GM23248 (cell line): ENCODE measurements around the gene CLIP4. TPM values are rescaled to one million over a fixed set of nuclear protein-coding genes. Genes with fewer than 3 reads are reported as not detected.

Experiments used
- DNase-seq: peaks from one replicate; pipeline ENCODE4 v3.0.0-alpha.2; 2015
- H2AFZ ChIP-seq: fragments of 200-600 bp; sonication (generic); 2 replicates; pipeline ENCODE4 v1.6.1; 2016; ENCODE audit warnings: antibody characterized with exemption
- H3F3A ChIP-seq: fragments of 200-600 bp; sonication (generic); 2 replicates; pipeline ENCODE4 v1.6.1; 2016; ENCODE audit warnings: mild to moderate bottlenecking, antibody characterized with exemption, mixed run types; ENCODE audit not compliant: insufficient read depth
- H3K27ac ChIP-seq: fragments of 200-600 bp; sonication (generic); 2 replicates; pipeline ENCODE4 v1.5.1; 2016; ENCODE audit warnings: mild to moderate bottlenecking
- H3K27me3 ChIP-seq: fragments of 200-600 bp; sonication (generic); replicated peaks from 2 replicates; pipeline ENCODE4 v1.6.1; 2016; ENCODE audit warnings: mild to moderate bottlenecking; ENCODE audit not compliant: insufficient read depth
- H3K36me3 ChIP-seq: fragments of 200-600 bp; sonication (generic); 2 replicates; pipeline ENCODE4 v1.6.1; 2016; ENCODE audit warnings: low read depth, mild to moderate bottlenecking
- H3K4me1 ChIP-seq: fragments of 200-600 bp; sonication (generic); 2 replicates; pipeline ENCODE4 v1.6.1; 2016; ENCODE audit warnings: mild to moderate bottlenecking; ENCODE audit not compliant: insufficient read depth
- H3K4me2 ChIP-seq: fragments of 200-600 bp; sonication (generic); one replicate; pipeline ENCODE4 v1.6.1; 2016; ENCODE audit warnings: mild to moderate bottlenecking; ENCODE audit not compliant: unreplicated experiment
- H3K4me3 ChIP-seq: fragments of 200-600 bp; sonication (generic); 2 replicates; pipeline ENCODE4 v1.5.1; 2016; ENCODE audit warnings: mild to moderate bottlenecking
- H3K79me2 ChIP-seq: fragments of 200-600 bp; sonication (generic); 2 replicates; pipeline ENCODE4 v1.6.1; 2016; ENCODE audit warnings: mild to moderate bottlenecking; ENCODE audit not compliant: insufficient read depth
- H3K9ac ChIP-seq: fragments of 200-600 bp; sonication (generic); 2 replicates; pipeline ENCODE4 v1.6.1; 2016; ENCODE audit warnings: mild to moderate bottlenecking
- H3K9me2 ChIP-seq: fragments of 200-600 bp; sonication (generic); 2 replicates; pipeline ENCODE4 v1.6.1; 2016; ENCODE audit warnings: mixed run types, mild to moderate bottlenecking, moderate library complexity; ENCODE audit not compliant: insufficient read depth
- H3K9me3 ChIP-seq: fragments of 200-600 bp; sonication (generic); one replicate; pipeline ENCODE4 v1.6.1; 2017; ENCODE audit warnings: low read depth
- H4K20me1 ChIP-seq: fragments of 200-600 bp; sonication (generic); 2 replicates; pipeline ENCODE4 v1.6.0; 2016; ENCODE audit not compliant: insufficient read depth
- EZH2 ChIP-seq: fragments of 200-600 bp; sonication (generic); IDR thresholded peaks from 2 replicates; pipeline ENCODE4 v1.6.1; 2018; ENCODE audit warnings: antibody characterized with exemption, mild to moderate bottlenecking; ENCODE audit not compliant: insufficient read depth, poor library complexity, severe bottlenecking
- EZH2phosphoT487 ChIP-seq: fragments of 200-600 bp; sonication (generic); IDR thresholded peaks from 2 replicates; pipeline ENCODE4 v1.6.1; 2018; ENCODE audit warnings: antibody characterized with exemption, moderate library complexity, mild to moderate bottlenecking, low read depth; ENCODE audit not compliant: insufficient read depth
- WGBS, 2 experiments: methylation state at CpG; one replicate each; pipeline ENCODE4 v1.1.6; 2015 to 2017; ENCODE audit warnings: low lambda C conversion rate in 2 of 2, low coverage in 1 of 2; ENCODE audit errors: missing lambda C conversion rate in 2 of 2; 5-methylcytosine and 5-hydroxymethylcytosine counted together
- in situ Hi-C: fragments of 300-500 bp; cut with MboI; formaldehyde crosslinking; loops from 2 replicates; pipeline ENCODE4 v1.15.0; 2020
- polyA plus RNA-seq: library from polyadenylated mRNA; unstranded; fragments of >200 nt; fragmentation: Nextera tagmentation; extraction: Ambion mirVana; gene quantifications from 2 replicates; pipeline ENCODE4 v1.2.1, GENCODE V29; 2016
- total RNA-seq: library from RNA; depleted of rRNA; stranded (reverse); fragments of >200 nt; shearing (Covaris generic); gene quantifications from 2 replicates; pipeline ENCODE4 v1.2.3, GENCODE V29; 2014

The CLIP4 gene
- total and polyA plus RNA-seq, 2 experiments from 2014 or later: 35.3 to 55.2 TPM

GRCh38 chr2:29110916-29111535 is 4.2 kb upstream of the CLIP4 start:
- Histone ChIP-seq H3K36me3 (no peaks in the 10 kb centered on the region), H4K20me1 (no peaks in the 10 kb centered on the region), H3K4me1 (peaks cover 31% of the 10 kb centered on the region), H3K4me3 (no peak overlapping the region), H3F3A (peaks cover 21% of the 10 kb centered on the region), H3K79me2 (no peaks in the 10 kb centered on the region), H3K9me2 (no peaks in the 10 kb centered on the region), H3K4me2 (no peak overlapping the region), H3K9ac (peak overlapping the region; percentile 8; the same call in 1 of the 2 replicates), H3K9me3 (no peaks in the 10 kb centered on the region), H2AFZ (peak overlapping the region; percentile 37; the same call in 1 of the 2 replicates), H3K27ac (no peak overlapping the region), H3K27me3 (no peaks in the 10 kb centered on the region)
- in situ Hi-C loops: no loop called here
- peak; percentile 60 for DNase-seq
- TF ChIP-seq EZH2phosphoT487 (no peak), EZH2 (no peak)
- WGBS, 2 experiments: 75 to 79% methylated on average over 4 of the region's 4 CpGs

GRCh38 chr2:29112379-29112778 is 2.8 kb upstream of the CLIP4 start:
- Histone ChIP-seq H3K4me2 (no peak overlapping the region), H3F3A (peaks cover 35% of the 10 kb centered on the region), H2AFZ (no peak overlapping the region), H3K79me2 (peaks cover 10% of the 10 kb centered on the region), H3K27ac (no peak overlapping the region), H4K20me1 (no peaks in the 10 kb centered on the region), H3K4me1 (peaks cover 39% of the 10 kb centered on the region), H3K9ac (no peak overlapping the region), H3K9me3 (no peaks in the 10 kb centered on the region), H3K27me3 (no peaks in the 10 kb centered on the region), H3K36me3 (no peaks in the 10 kb centered on the region), H3K9me2 (no peaks in the 10 kb centered on the region), H3K4me3 (no peak overlapping the region)
- in situ Hi-C loops: no loop called here
- no peak for DNase-seq
- TF ChIP-seq EZH2phosphoT487: no peak
- TF ChIP-seq EZH2: no peak

GRCh38 chr2:29113027-29113686 is 2.1 kb upstream of the CLIP4 start:
- 84 to 85% methylated on average over 5 of the region's 5 CpGs for WGBS, 2 experiments
- Histone ChIP-seq H3F3A (peaks cover 43% of the 10 kb centered on the region), H3K4me3 (no peak overlapping the region), H2AFZ (0 out of 2 replicates have a peak overlapping the region, but pooled peaks have one; percentile 90), H4K20me1 (no peaks in the 10 kb centered on the region), H3K9me2 (no peaks in the 10 kb centered on the region), H3K9me3 (no peaks in the 10 kb centered on the region), H3K4me2 (no peak overlapping the region), H3K36me3 (no peaks in the 10 kb centered on the region), H3K27me3 (no peaks in the 10 kb centered on the region), H3K4me1 (peaks cover 42% of the 10 kb centered on the region), H3K27ac (peak overlapping the region; percentile 88), H3K9ac (peak overlapping the region; percentile 93; the same call in 1 of the 2 replicates), H3K79me2 (peaks cover 18% of the 10 kb centered on the region)
- in situ Hi-C loops: no loop called here
- DNase-seq: peak; percentile 59
- TF ChIP-seq EZH2phosphoT487 (no peak), EZH2 (no peak)

- Histone ChIP-seq H3F3A (peaks cover 44% of the 10 kb centered on the region), H3K4me3 (no peak overlapping the region), H3K9me2 (no peaks in the 10 kb centered on the region), H3K9ac (peak overlapping the region; percentile 93), H3K27ac (peak overlapping the region; percentile 88), H3K4me2 (peak overlapping the region; percentile 65), H4K20me1 (no peaks in the 10 kb centered on the region), H2AFZ (peak overlapping the region; percentile 90), H3K79me2 (peaks cover 25% of the 10 kb centered on the region), H3K27me3 (no peaks in the 10 kb centered on the region), H3K9me3 (no peaks in the 10 kb centered on the region), H3K36me3 (no peaks in the 10 kb centered on the region), H3K4me1 (peaks cover 44% of the 10 kb centered on the region)
- DNase-seq: peak; percentile 87
- WGBS, 2 experiments: 24% methylated on average over 4 of the region's 4 CpGs
- TF ChIP-seq EZH2phosphoT487 (no peak), EZH2 (no peak)
- in situ Hi-C loops: no loop called here
These were observed 1.3 kb upstream of the CLIP4 start for GRCh38 chr2:29113891-29114321.
